Ishikawa (cell line): ENCODE results near the gene C4orf50.

Experiments
- CEBPB ChIP-seq: IDR thresholded peaks from 2 replicates; pipeline ENCODE4 v1.6.1; 2012
- EGR1 ChIP-seq: IDR thresholded peaks from 2 replicates; pipeline ENCODE4 v1.6.1; 2012
- EP300 ChIP-seq: IDR thresholded peaks from 2 replicates; pipeline ENCODE4 v1.6.1; 2012; ENCODE audit warnings: borderline replicate concordance
- FOXM1 ChIP-seq: IDR thresholded peaks from 2 replicates; pipeline ENCODE4 v1.6.1; 2012; ENCODE audit warnings: low read depth, borderline replicate concordance
- NFIC ChIP-seq: IDR thresholded peaks from 2 replicates; pipeline ENCODE4 v1.6.1; 2012
- RAD21 ChIP-seq: IDR thresholded peaks from 2 replicates; pipeline ENCODE4 v1.6.1; 2012; ENCODE audit warnings: low read depth
- TAF1 ChIP-seq: IDR thresholded peaks from 2 replicates; pipeline ENCODE4 v1.6.1; 2012; ENCODE audit warnings: low read depth, mild to moderate bottlenecking
- TCF12 ChIP-seq: IDR thresholded peaks from 2 replicates; pipeline ENCODE4 v1.6.1; 2012; ENCODE audit warnings: low read depth
- TEAD4 ChIP-seq: IDR thresholded peaks from 2 replicates; pipeline ENCODE4 v1.6.1; 2012
- YY1 ChIP-seq: IDR thresholded peaks from 2 replicates; pipeline ENCODE4 v1.6.1; 2012; ENCODE audit warnings: low read depth
- ZBTB7A ChIP-seq: IDR thresholded peaks from 2 replicates; pipeline ENCODE4 v1.6.1; 2012; ENCODE audit warnings: low read depth
- TF ChIP-seq, protein P1 (sequence below): IDR thresholded peaks from 2 replicates; pipeline ENCODE4 v1.6.1; 2012
- TF ChIP-seq, protein P2 (sequence below): IDR thresholded peaks from 2 replicates; pipeline ENCODE4 v1.6.1; 2012; ENCODE audit warnings: low read depth, mild to moderate bottlenecking
- TF ChIP-seq, protein P3 (sequence below): IDR thresholded peaks from 2 replicates; pipeline ENCODE4 v1.6.1; 2012

DNA sequence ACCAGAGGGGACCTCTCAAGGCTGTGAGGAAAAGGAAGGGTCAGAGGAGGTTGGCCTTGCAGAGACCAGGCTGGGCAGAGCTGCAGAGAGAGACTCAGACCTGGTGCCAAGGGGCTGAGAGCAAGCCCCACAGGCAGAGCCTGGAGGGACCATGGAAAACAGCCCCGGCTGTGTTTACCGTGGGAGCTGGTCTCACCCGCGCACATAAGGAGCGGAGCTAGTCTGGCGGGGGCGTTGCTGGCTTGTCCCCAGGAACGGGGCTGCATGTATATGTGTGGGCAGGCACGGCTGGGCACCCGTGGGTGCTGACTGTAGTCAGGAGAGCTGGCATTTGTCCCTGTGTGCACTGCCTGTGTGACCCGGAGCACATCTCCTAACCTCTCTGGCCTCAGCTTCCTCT, 45.7 kb downstream of the C4orf50 start:
- TF ChIP-seq CEBPB (no peak), YY1 (no peak), EGR1 (no peak), FOXM1 (no peak), EP300 (no peak), TAF1 (no peak), NFIC (no peak), TCF12 (no peak), ZBTB7A (no peak), TEAD4 (no peak), RAD21 (no peak)
- TF ChIP-seq, protein P1, sequence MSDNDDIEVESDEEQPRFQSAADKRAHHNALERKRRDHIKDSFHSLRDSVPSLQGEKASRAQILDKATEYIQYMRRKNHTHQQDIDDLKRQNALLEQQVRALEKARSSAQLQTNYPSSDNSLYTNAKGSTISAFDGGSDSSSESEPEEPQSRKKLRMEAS = no peak
- TF ChIP-seq, protein P2, sequence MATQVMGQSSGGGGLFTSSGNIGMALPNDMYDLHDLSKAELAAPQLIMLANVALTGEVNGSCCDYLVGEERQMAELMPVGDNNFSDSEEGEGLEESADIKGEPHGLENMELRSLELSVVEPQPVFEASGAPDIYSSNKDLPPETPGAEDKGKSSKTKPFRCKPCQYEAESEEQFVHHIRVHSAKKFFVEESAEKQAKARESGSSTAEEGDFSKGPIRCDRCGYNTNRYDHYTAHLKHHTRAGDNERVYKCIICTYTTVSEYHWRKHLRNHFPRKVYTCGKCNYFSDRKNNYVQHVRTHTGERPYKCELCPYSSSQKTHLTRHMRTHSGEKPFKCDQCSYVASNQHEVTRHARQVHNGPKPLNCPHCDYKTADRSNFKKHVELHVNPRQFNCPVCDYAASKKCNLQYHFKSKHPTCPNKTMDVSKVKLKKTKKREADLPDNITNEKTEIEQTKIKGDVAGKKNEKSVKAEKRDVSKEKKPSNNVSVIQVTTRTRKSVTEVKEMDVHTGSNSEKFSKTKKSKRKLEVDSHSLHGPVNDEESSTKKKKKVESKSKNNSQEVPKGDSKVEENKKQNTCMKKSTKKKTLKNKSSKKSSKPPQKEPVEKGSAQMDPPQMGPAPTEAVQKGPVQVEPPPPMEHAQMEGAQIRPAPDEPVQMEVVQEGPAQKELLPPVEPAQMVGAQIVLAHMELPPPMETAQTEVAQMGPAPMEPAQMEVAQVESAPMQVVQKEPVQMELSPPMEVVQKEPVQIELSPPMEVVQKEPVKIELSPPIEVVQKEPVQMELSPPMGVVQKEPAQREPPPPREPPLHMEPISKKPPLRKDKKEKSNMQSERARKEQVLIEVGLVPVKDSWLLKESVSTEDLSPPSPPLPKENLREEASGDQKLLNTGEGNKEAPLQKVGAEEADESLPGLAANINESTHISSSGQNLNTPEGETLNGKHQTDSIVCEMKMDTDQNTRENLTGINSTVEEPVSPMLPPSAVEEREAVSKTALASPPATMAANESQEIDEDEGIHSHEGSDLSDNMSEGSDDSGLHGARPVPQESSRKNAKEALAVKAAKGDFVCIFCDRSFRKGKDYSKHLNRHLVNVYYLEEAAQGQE = no peak
- TF ChIP-seq, protein P3, sequence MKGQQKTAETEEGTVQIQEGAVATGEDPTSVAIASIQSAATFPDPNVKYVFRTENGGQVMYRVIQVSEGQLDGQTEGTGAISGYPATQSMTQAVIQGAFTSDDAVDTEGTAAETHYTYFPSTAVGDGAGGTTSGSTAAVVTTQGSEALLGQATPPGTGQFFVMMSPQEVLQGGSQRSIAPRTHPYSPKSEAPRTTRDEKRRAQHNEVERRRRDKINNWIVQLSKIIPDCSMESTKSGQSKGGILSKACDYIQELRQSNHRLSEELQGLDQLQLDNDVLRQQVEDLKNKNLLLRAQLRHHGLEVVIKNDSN = no peak
